Adipose tissue (tissue), 3 donors: Measurements from ENCODE around the gene ATR. TPM values are rescaled to one million over a fixed set of nuclear protein-coding genes. Genes with fewer than 3 reads are reported as not detected.
"Not testable (repeated sequence)": the region's sequence is repeated elsewhere in the genome, so short reads cannot be mapped to it uniquely, and the experiment has no call there.

Experiments
- H3K27ac ChIP-seq: one replicate; pipeline ENCODE4 v1.5.1; 2013; ENCODE audit warnings: low read depth, low read length
- WGBS, 3 donors: extraction: QIAGEN DNeasy Blood & Tissue Kit; methylation state at CpG; one replicate each; pipeline ENCODE4 v1.1.7; 2013; 5-methylcytosine and 5-hydroxymethylcytosine counted together
- polyA plus RNA-seq, 3 donors: library from polyadenylated mRNA; stranded (reverse); fragments of 200-250 nt; gene quantifications; one replicate each; pipeline ENCODE4 v1.2.3, GENCODE V29; 2013
- donor health status: healthy with polysubstance abuse.
- donor health status: Bipolar disorder and iron deficiency.
- donor health status: healthy.

ATR gene
- polyA plus RNA-seq, 3 donors = 5.6 to 10.1 (median 7.8) TPM

- no peak overlapping the region for H3K27ac ChIP-seq
- WGBS, 3 donors = 62 to 75% (median 74%) methylated on average over 4 of the region's 4 CpGs
Measured at GRCh38 chr3:142434503-142434902, 144.0 kb downstream of the ATR start.

- no peak overlapping the region for H3K27ac ChIP-seq
Measured at GRCh38 chr3:142433110-142433509, 145.4 kb downstream of the ATR start.

DNA sequence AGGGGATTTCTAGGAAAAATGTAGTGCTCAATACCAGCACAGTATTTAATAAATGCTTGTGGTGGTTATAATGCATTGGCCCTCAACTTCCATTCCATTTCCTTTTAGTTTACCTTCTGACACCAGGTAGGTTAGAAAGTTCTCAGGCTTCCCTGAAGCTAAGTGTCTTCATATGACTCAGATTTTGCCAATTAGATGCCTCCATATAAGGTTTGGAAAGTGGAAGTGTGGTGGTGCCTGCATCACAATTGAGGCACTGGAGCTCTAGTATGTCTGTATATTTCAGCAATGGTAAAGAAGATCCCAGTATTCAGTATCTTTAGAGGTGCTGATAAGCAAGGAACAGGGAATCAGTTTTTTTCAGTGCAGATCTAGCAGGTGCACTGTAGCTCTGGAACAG, 149.0 kb downstream of the ATR start:
- H3K27ac ChIP-seq = no peak overlapping the region

More at GRCh38 chr3:142433110-142433509, 145.4 kb downstream of the ATR start:
- WGBS, 3 donors = 55 to 86% (median 86%) methylated on average over 2 of the region's 2 CpGs

GRCh38 chr3:142424754-142425153, 153.8 kb downstream of the ATR start:
- no peak overlapping the region for H3K27ac ChIP-seq
- 71 to 100% (median 99%) methylated on average over 1 of the region's 1 CpG for WGBS, 3 donors

- no peak overlapping the region for H3K27ac ChIP-seq
- WGBS, 3 donors = 84 to 92% (median 85%) methylated on average over 5 of the region's 5 CpGs
Measured at GRCh38 chr3:142418926-142419592, 159.5 kb downstream of the ATR start.

GRCh38 chr3:142417302-142417701, 161.2 kb downstream of the ATR start:
- WGBS, 3 donors = 81 to 95% (median 92%) methylated on average over 1 of the region's 1 CpG
- no peak overlapping the region for H3K27ac ChIP-seq

- whole genome bisulfite sequencing, 3 donors = 85 to 97% (median 95%) methylated on average over 7 of the region's 7 CpGs
- H3K27ac ChIP-seq = not testable (repeated sequence)
Measured at GRCh38 chr3:142400537-142400936, 178.0 kb downstream of the ATR start.

Other genes with a start within 250 kb of the ATR start
- gene XRN1, start 130.7 kb downstream of the ATR start, polyA plus RNA-seq = 1 to 10 TPM; 3.6 to 5.0 (median 4.4) TPM
- 1 to 10 TPM in 2 of 3 donors, under 1 TPM in 1; 0.11 to 7.6 (median 1.2) TPM for gene PLS1, start 17.7 kb upstream of the ATR start, polyA plus RNA-seq
- 1 to 10 TPM in 2 of 3 donors, under 1 TPM in 1; 0.78 to 4.3 (median 2.4) TPM for gene TRPC1, start 145.3 kb upstream of the ATR start, polyA plus RNA-seq